Common myeloid progenitor, CD34-positive (primary cell): ENCODE data around the gene PGF.

ENCODE experiments used
- CTCF ChIA-PET: fragments of 350-600 bp; sonication (Branson Sonifier 250); formaldehyde crosslinking; loops from one replicate; lab custom pipeline; 2021; ENCODE audit warnings: antibody characterized with exemption; lab: Charles Lee
- POLR2A ChIA-PET: fragments of 350-600 bp; sonication (Branson Sonifier 250); formaldehyde crosslinking; loops from one replicate; lab custom pipeline; 2021; ENCODE audit warnings: antibody characterized with exemption; lab: Charles Lee
- DNase-seq, 3 donors: peaks; one replicate each; pipeline versions ENCODE4 v3.0.0 to v3.0.0-alpha.2; 2013
- H3K27ac ChIP-seq, 2 experiments: 1 replicate in 1 of 2; 2 replicates in 1 of 2; pipeline ENCODE4 v1.7.0; 2013; ENCODE audit warnings: inconsistent platforms in 2 of 2, low read length in 2 of 2, mild to moderate bottlenecking in 2 of 2, low read depth in 1 of 2, moderate library complexity in 1 of 2; ENCODE audit not compliant: severe bottlenecking in 2 of 2, insufficient read depth in 1 of 2, poor library complexity in 1 of 2
- H3K27me3 ChIP-seq, 5 experiments: replicated peaks in 2 of 5; 1 replicate in 3 of 5; 2 replicates in 2 of 5; pipeline versions ENCODE4 v1.6.1 to v1.7.0; 2013; ENCODE audit warnings: low read length in 4 of 5, mild to moderate bottlenecking in 2 of 5, moderate library complexity in 2 of 5, inconsistent platforms in 1 of 5; ENCODE audit not compliant: insufficient read depth in 5 of 5, control insufficient read depth in 4 of 5
- H3K36me3 ChIP-seq, 4 experiments: 1 replicate in 2 of 4; 2 replicates in 2 of 4; pipeline versions ENCODE4 v1.6.1 to v1.7.0; 2013; ENCODE audit warnings: low read length in 3 of 4, control low read depth in 1 of 4, mild to moderate bottlenecking in 1 of 4; ENCODE audit not compliant: control insufficient read depth in 4 of 4, insufficient read depth in 4 of 4
- H3K4me1 ChIP-seq, 4 experiments: 1 replicate in 3 of 4; 2 replicates in 1 of 4; pipeline versions ENCODE4 v1.6.1 to v1.7.1; 2013; ENCODE audit warnings: low read length in 3 of 4, mild to moderate bottlenecking in 3 of 4, control low read depth in 1 of 4, inconsistent platforms in 1 of 4, moderate library complexity in 1 of 4; ENCODE audit not compliant: control insufficient read depth in 4 of 4, insufficient read depth in 4 of 4; ENCODE audit errors: control extremely low read depth in 1 of 4
- H3K4me3 ChIP-seq, 7 experiments: 1 replicate in 4 of 7; 2 replicates in 3 of 7; pipeline versions ENCODE4 v1.5.1 to v1.7.0; 2013; ENCODE audit warnings: mild to moderate bottlenecking in 7 of 7, low read length in 6 of 7, moderate library complexity in 6 of 7, inconsistent platforms in 2 of 7, low read depth in 2 of 7, control low read depth in 1 of 7; ENCODE audit not compliant: insufficient read depth in 4 of 7, control insufficient read depth in 1 of 7; ENCODE audit errors: extremely low read depth in 1 of 7
- H3K9me3 ChIP-seq, 5 experiments: 1 replicate in 4 of 5; 2 replicates in 1 of 5; pipeline versions ENCODE4 v1.6.1 to v1.7.1; 2013; ENCODE audit warnings: low read length in 4 of 5, mild to moderate bottlenecking in 2 of 5, inconsistent platforms in 1 of 5, low read depth in 1 of 5, moderate library complexity in 1 of 5; ENCODE audit not compliant: control insufficient read depth in 4 of 5, insufficient read depth in 2 of 5; ENCODE audit errors: control extremely low read depth in 1 of 5
- WGBS: methylation state at CpG from one replicate; pipeline ENCODE4 v1.1.5; 2013; ENCODE audit not compliant: insufficient coverage; 5-methylcytosine and 5-hydroxymethylcytosine counted together

The PGF gene

DNA sequence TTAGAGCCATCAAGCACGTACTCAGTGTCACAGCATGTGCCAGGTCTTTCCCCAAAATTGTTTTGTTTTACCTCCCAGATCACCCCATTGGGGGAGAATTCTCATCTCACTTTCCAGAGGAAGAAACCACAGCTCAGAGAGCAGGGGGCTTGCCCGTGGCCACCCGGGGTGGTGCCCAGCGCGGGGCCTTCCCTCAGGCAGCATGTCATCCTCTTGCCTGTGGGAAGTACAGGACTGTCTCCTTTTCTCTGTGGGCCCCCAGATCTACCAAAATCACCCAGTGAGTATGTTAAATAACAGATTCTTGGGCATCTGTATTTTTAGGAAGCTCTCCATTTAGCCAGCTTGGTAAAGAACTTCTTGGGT, 38.2 kb downstream of the PGF start:
- no peak for DNase-seq
- Histone ChIP-seq H3K27ac (no peak overlapping the region), H3K4me3 (no peak overlapping the region), H3K9me3 (no peaks in the 10 kb centered on the region), H3K4me1 (no peaks in the 10 kb centered on the region), H3K36me3 (no peaks in the 10 kb centered on the region), H3K27me3 (no peaks in the 10 kb centered on the region)
- ChIA-PET CTCF (interaction anchor here (1.3 to 3.2 kb wide), 7 partner anchors 10 to 171 kb away, joined by 3 to 18 read pairs (median 3); no protein-coding TSS in a partner anchor), POLR2A (no interaction called here)
- WGBS, result 100% methylated on average over 5 of the region's 5 CpGs

DNA sequence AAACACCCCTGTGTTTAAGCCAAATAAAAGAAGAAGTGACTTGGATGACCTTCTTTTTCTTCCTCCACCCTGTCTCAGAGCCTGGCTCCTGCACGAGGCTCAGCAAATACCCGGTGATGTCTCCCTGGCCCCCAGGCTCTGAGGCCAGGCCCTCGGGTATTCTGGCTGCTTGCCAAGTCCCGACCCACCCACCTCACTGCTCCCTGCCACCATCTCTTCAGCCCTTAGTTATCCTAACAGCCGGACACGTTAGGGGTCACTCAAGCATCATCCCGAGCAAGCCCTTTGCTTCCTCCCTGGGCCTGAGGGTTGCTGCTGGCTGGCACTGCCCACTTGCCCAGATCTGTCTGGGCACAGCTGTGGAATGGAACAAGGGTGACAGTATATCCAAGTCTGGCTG, 39.6 kb downstream of the PGF start:
- H3K9me3 ChIP-seq, result no peaks in the 10 kb centered on the region
- no peaks in the 10 kb centered on the region for H3K4me1 ChIP-seq
- 62% methylated on average over 5 of the region's 7 CpGs for WGBS
- no peak overlapping the region for H3K27ac ChIP-seq
- H3K4me3 ChIP-seq, result no peak overlapping the region
- POLR2A ChIA-PET, result no interaction called here
- H3K27me3 ChIP-seq, result no peaks in the 10 kb centered on the region
- H3K36me3 ChIP-seq, result no peaks in the 10 kb centered on the region
- CTCF ChIA-PET, result interaction anchor here (1.2 to 2.4 kb wide), 5 partner anchors 9 to 168 kb away, joined by 3 to 18 read pairs (median 4); no protein-coding TSS in a partner anchor
- DNase-seq, result no peak

DNA sequence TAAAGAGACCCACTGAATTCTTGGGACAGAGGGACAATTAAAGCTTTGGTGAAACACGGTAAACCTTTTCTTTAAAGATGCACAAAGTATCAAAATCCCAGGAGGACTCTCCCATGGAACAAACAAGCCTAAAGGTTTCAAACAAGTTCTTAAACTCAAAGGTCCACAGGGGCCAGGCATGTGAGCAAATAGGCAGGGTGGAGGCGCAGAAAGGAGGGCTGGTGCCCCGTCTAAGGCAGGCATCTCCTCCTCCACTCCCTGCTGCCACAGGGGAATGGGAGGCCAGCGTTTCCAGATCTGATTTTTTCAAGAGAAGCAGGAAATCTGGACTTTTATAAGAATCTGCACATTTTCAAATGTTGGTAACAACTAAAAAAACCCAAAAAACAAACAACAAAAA, 40.0 kb downstream of the PGF start:
- DNase-seq, result no peak
- Histone ChIP-seq H3K4me1 (no peaks in the 10 kb centered on the region), H3K27me3 (no peaks in the 10 kb centered on the region), H3K27ac (no peak overlapping the region), H3K4me3 (no peak overlapping the region), H3K36me3 (no peaks in the 10 kb centered on the region), H3K9me3 (no peaks in the 10 kb centered on the region)
- CTCF ChIA-PET, result interaction anchor here (1.0 to 1.3 kb wide), 5 partner anchors 9 to 168 kb away, joined by 3 to 7 read pairs (median 3); no protein-coding TSS in a partner anchor
- POLR2A ChIA-PET, result no interaction called here
- WGBS, result 100% methylated on average over 1 of the region's 4 CpGs

DNA sequence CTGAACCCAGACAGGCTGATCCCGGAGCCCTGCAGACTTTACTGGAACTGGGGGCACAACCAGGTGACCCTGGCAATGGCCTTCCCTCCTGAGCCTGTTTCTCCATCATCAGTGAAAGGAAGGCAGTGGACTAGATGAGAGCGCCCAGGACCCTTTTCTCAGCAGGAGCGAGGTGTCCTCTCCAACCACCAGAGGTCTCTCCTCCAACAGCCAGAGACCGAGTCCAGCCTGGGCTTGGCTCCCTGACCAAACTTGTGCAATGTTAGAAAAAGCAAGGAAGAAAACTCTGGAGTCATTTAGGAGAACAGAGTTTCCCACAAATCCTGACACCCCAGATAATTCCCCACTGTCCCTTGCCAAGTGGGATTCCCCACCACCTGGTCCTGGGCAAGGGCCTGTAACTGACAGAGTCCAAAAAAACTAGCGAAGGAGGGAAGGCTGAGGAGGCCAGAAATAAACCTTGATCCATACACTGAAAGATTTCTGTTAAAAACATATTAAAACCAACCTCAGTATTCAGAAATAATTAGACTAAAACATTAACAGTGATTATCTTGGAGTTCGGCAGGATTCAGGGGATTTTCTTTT, 41.3 kb downstream of the PGF start:
- Histone ChIP-seq H3K36me3 (no peaks in the 10 kb centered on the region), H3K27ac (no peak overlapping the region), H3K4me3 (no peak overlapping the region), H3K4me1 (no peaks in the 10 kb centered on the region), H3K27me3 (no peaks in the 10 kb centered on the region), H3K9me3 (no peaks in the 10 kb centered on the region)
- peak in 2 of 3 donors; percentile 50 to 58 for DNase-seq
- ChIA-PET POLR2A (no interaction called here), CTCF (interaction anchor here (1.2 kb wide), 1 partner anchor 24 kb away, joined by 3 read pairs; no protein-coding TSS in a partner anchor)
- 59% methylated on average over 4 of the region's 6 CpGs for WGBS

DNA sequence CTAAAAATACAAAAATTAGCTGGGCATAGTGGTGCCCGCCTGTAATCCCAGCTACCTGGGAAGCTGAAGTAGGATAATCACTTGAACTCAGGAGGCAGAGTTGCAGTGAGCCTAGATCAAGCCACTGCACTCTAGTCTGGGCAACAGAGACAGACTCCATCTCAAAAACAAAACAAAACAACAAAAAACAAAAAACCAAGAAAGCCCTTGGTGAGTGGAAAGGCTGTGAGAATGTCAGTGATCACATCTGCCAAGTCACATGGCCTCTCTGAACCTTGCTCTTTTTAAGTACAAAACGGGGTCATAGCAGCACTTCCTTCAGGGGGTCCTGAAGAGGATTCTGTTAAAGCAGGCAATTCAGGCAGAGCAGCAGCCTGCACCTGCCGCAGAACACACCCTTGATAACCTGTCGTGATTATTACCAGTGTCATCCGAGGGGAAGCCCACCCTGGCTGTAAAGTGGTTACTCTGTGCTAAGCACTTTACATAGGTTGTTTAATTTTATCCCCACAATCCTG, 41.9 kb downstream of the PGF start:
- no peaks in the 10 kb centered on the region for H3K4me1 ChIP-seq
- no peaks in the 10 kb centered on the region for H3K27me3 ChIP-seq
- H3K9me3 ChIP-seq, result no peaks in the 10 kb centered on the region
- no peak overlapping the region for H3K4me3 ChIP-seq
- 88% methylated on average over 2 of the region's 5 CpGs for WGBS
- no peak overlapping the region for H3K27ac ChIP-seq
- H3K36me3 ChIP-seq, result no peaks in the 10 kb centered on the region
- DNase-seq, result no peak
- POLR2A ChIA-PET, result no interaction called here
- CTCF ChIA-PET, result interaction anchor here (1.0 to 9.6 kb wide), 4 partner anchors 20 to 175 kb away, joined by 3 to 498 read pairs (median 116); no protein-coding TSS in a partner anchor

DNA sequence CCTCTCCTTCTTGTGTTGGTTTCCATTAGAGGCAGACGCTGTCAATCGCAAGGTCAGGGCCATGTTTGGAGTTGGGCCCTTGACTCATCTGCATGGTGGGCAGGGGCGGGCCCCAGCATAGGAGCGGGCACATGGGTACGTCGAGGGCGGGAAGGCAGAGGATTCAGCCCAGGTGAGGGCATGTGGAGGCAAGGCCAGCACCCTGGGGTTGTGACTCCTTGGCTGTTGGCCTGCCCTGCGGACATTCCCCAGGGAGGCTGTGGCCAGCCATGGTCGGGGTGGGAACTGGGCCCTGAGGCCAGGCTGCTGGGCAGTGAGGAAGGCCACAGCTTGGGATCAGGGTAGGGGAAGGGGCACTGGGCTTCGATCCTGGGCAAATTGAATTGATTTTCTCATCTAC, 42.6 kb downstream of the PGF start:
- ChIA-PET POLR2A (no interaction called here), CTCF (interaction anchor here (1.0 to 9.6 kb wide), 4 partner anchors 20 to 176 kb away, joined by 3 to 498 read pairs (median 116); no protein-coding TSS in a partner anchor)
- DNase-seq, result no peak
- H3K27ac ChIP-seq, result no peak overlapping the region
- H3K4me3 ChIP-seq, result no peak overlapping the region
- no peaks in the 10 kb centered on the region for H3K9me3 ChIP-seq
- no peaks in the 10 kb centered on the region for H3K36me3 ChIP-seq
- 100% methylated on average over 5 of the region's 10 CpGs for WGBS
- H3K27me3 ChIP-seq, result no peaks in the 10 kb centered on the region
- H3K4me1 ChIP-seq, result no peaks in the 10 kb centered on the region

DNA sequence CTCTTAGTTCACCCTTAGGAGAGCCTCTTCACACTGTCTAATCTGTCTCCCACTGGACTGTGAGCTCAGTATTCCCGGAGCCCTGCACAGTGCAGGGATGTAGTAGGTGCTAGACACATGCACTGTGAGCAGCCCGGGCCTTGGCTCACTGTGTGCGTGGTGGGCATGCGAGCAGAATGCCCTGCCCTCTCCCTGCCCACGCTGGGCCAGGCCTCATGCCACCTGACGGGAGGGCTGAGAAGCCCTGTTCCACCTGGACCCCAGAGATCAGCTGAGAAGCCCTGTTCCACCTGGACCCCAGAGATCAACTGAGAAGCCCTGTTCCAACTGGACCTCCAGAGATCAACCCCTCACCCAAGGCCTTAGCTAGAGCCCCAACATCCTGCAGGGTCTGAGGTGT, 43.3 kb downstream of the PGF start:
- no peak for DNase-seq
- Histone ChIP-seq H3K4me1 (peaks cover 0 to 6% (median 5%) of the 10 kb centered on the region in 4 experiments), H3K27me3 (no peaks in the 10 kb centered on the region), H3K4me3 (no peak overlapping the region), H3K9me3 (no peaks in the 10 kb centered on the region), H3K36me3 (no peaks in the 10 kb centered on the region), H3K27ac (no peak overlapping the region)
- ChIA-PET POLR2A (no interaction called here), CTCF (interaction anchor here (1.1 to 9.6 kb wide), 5 partner anchors 9 to 176 kb away, joined by 3 to 498 read pairs (median 86); no protein-coding TSS in a partner anchor)
- 100% methylated on average over 4 of the region's 6 CpGs for WGBS
